ENCODE data around the gene ANKRD36C. TPM values are rescaled to one million over a fixed set of nuclear protein-coding genes. Genes with fewer than 3 reads are reported as not detected.
A peak's percentile ranks its signal among the peaks of the same experiment; 100 is the strongest.
"Not testable (repeated sequence)": the region's sequence is repeated elsewhere in the genome, so short reads cannot be mapped to it uniquely, and the experiment has no call there.

Gene ANKRD36C
- total RNA-seq, 5 donors from 2014 or later (not counting 1 experiment from before 2014, with no cell fraction given), result 60.6 to 94.8 (median 68.6) TPM

DNA sequence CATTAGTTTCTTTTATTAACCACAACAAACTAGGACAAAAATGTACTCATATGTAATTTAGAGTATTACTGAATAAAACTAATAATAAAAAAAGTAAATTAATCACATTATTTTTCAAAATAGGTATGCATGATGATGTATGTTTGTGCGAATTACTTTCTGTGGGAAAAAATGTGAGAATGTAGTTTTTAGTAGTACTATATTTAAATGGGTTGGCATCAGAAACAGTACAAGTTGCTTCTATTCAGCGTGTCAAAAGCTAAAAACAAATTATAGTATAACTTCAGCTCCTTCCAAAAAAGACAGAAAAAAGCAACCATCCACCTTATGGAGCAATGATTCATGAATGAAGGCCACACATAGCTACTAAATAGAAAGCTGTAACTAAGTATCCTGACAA lies 40.0 kb downstream of the ANKRD36C start:
- no CpG with 5 or more reads among the region's 2 CpGs for WGBS (ENCODE audit: insufficient coverage)
- POLR2A ChIA-PET; H3K4me3 ChIP-seq (ENCODE audit: control insufficient read depth in 1 of 2, extremely low read depth in 1 of 2, low read length in 1 of 2); H3K27ac ChIP-seq (ENCODE audit: low read length); H3K4me3 Mint-ChIP-seq; H3K27ac Mint-ChIP-seq; DNase-seq; H3K27me3 Mint-ChIP-seq; H3K9me3 Mint-ChIP-seq; H3K36me3 ChIP-seq (ENCODE audit: control insufficient read depth in 2 of 2, extremely low read depth in 1 of 2, insufficient read depth in 1 of 2, low read length in 1 of 2); CTCF ChIA-PET; ATAC-seq (replicated peaks in 1 of 4); H3K4me1 ChIP-seq (ENCODE audit: control insufficient read depth in 1 of 2, extremely low read depth in 1 of 2, insufficient read depth in 2 of 2, low read length in 2 of 2); H3K27me3 ChIP-seq (replicated peaks in 1 of 2; ENCODE audit: control insufficient read depth in 2 of 2, extremely low read depth in 1 of 2, insufficient read depth in 2 of 2, low read length in 1 of 2); H3K9me3 ChIP-seq; H3K4me1 Mint-ChIP-seq: not testable (repeated sequence)
- H3K36me3 Mint-ChIP-seq, result peaks cover 20% of the 10 kb centered on the region

DNA sequence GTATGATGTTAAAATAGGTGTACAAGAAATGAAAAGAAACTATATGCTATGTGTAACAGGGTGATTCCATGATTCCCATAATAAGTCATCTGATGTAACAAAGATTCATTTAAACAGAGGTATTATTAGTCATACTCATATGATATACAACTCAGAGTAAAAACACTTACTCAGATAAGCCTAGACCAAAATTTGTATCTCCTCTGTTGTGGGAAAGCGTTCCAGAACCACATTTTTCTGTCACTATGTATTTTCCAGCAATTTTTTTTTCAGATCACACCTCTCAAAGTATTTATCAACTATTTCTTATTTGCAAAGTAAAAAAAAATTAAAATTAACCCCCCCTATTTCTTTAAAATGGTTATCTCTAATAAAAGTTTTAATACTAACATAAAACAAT lies 43.6 kb downstream of the ANKRD36C start:
- H3K36me3 ChIP-seq (ENCODE audit: control insufficient read depth in 2 of 2, extremely low read depth in 1 of 2, insufficient read depth in 1 of 2, low read length in 1 of 2); H3K27me3 ChIP-seq (replicated peaks in 1 of 2; ENCODE audit: control insufficient read depth in 2 of 2, extremely low read depth in 1 of 2, insufficient read depth in 2 of 2, low read length in 1 of 2); H3K27me3 Mint-ChIP-seq; H3K4me1 Mint-ChIP-seq; H3K4me3 ChIP-seq (ENCODE audit: control insufficient read depth in 1 of 2, extremely low read depth in 1 of 2, low read length in 1 of 2); H3K9me3 Mint-ChIP-seq; ATAC-seq (replicated peaks in 1 of 4); DNase-seq; H3K4me1 ChIP-seq (ENCODE audit: control insufficient read depth in 1 of 2, extremely low read depth in 1 of 2, insufficient read depth in 2 of 2, low read length in 2 of 2); CTCF ChIA-PET; H3K9me3 ChIP-seq; H3K4me3 Mint-ChIP-seq; H3K27ac ChIP-seq (ENCODE audit: low read length); POLR2A ChIA-PET; H3K27ac Mint-ChIP-seq: not testable (repeated sequence)
- WGBS (ENCODE audit: insufficient coverage), result no CpG with 5 or more reads among the region's 1 CpG
- peaks cover 14% of the 10 kb centered on the region for H3K36me3 Mint-ChIP-seq

DNA sequence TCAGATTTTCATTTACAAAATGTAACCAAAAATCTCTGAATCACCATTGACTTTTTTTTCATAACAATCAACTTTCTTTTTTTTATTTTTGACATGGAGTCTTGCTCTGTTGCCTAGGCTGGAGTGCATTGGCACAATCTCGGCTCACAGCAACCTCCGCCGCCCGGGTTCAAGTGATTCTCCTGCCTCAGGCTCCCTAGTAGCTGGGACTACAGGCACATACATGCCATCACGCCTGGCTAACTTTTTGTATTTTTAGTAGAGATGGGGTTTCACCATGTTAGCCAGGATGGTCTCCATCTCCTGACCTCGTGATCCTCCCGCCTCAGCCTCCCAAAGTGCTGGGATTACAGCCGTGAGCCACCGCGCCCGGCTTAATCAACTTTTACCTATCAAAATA lies 51.7 kb downstream of the ANKRD36C start:
- H3K27me3 Mint-ChIP-seq; POLR2A ChIA-PET; ATAC-seq (replicated peaks in 1 of 4); H3K4me3 Mint-ChIP-seq; H3K27ac Mint-ChIP-seq; H3K9me3 ChIP-seq; H3K4me3 ChIP-seq (ENCODE audit: control insufficient read depth in 1 of 2, extremely low read depth in 1 of 2, low read length in 1 of 2); H3K4me1 Mint-ChIP-seq; H3K27ac ChIP-seq (ENCODE audit: low read length); H3K27me3 ChIP-seq (replicated peaks in 1 of 2; ENCODE audit: control insufficient read depth in 2 of 2, extremely low read depth in 1 of 2, insufficient read depth in 2 of 2, low read length in 1 of 2); CTCF ChIA-PET; H3K4me1 ChIP-seq (ENCODE audit: control insufficient read depth in 1 of 2, extremely low read depth in 1 of 2, insufficient read depth in 2 of 2, low read length in 2 of 2); H3K36me3 ChIP-seq (ENCODE audit: control insufficient read depth in 2 of 2, extremely low read depth in 1 of 2, insufficient read depth in 1 of 2, low read length in 1 of 2); H3K9me3 Mint-ChIP-seq: not testable (repeated sequence)
- peak in 1 of 35 experiments; percentile 23 for DNase-seq
- peaks cover 34% of the 10 kb centered on the region for H3K36me3 Mint-ChIP-seq
- 91% methylated on average over 10 of the region's 11 CpGs for WGBS (ENCODE audit: insufficient coverage)

DNA sequence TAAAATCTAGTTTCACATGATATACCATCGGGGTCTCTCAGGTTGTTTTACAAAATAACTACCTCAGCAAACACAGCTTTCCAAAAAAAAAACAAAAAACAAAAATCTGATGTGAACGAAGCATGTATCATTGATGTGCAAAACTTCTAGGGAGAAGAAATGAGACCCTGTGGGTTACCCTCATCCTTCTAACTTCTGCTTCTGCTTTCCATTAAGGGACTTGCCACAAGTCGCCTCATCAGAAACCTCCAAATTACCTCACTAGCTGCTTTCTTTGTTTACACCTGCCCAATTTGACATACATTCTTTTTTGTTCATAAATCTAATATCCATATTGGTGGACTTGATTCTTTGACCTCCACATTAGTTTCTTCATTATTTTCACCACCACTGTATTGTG lies 60.9 kb downstream of the ANKRD36C start:
- H3K4me3 Mint-ChIP-seq; POLR2A ChIA-PET; H3K4me3 ChIP-seq (ENCODE audit: control insufficient read depth in 1 of 2, extremely low read depth in 1 of 2, low read length in 1 of 2); CTCF ChIA-PET; H3K4me1 Mint-ChIP-seq; H3K27ac ChIP-seq (ENCODE audit: low read length); ATAC-seq (replicated peaks in 1 of 4); H3K27ac Mint-ChIP-seq; H3K9me3 ChIP-seq; DNase-seq; H3K27me3 Mint-ChIP-seq; H3K9me3 Mint-ChIP-seq; H3K27me3 ChIP-seq (replicated peaks in 1 of 2; ENCODE audit: control insufficient read depth in 2 of 2, extremely low read depth in 1 of 2, insufficient read depth in 2 of 2, low read length in 1 of 2); H3K4me1 ChIP-seq (ENCODE audit: control insufficient read depth in 1 of 2, extremely low read depth in 1 of 2, insufficient read depth in 2 of 2, low read length in 2 of 2): not testable (repeated sequence)
- peaks cover 3 to 15% of the 10 kb centered on the region in 2 donors for H3K36me3 ChIP-seq (ENCODE audit: control insufficient read depth in 2 of 2, extremely low read depth in 1 of 2, insufficient read depth in 1 of 2, low read length in 1 of 2)
- H3K36me3 Mint-ChIP-seq, result peaks cover 41% of the 10 kb centered on the region
- no CpG with 5 or more reads among the region's 3 CpGs for WGBS (ENCODE audit: insufficient coverage)

DNA sequence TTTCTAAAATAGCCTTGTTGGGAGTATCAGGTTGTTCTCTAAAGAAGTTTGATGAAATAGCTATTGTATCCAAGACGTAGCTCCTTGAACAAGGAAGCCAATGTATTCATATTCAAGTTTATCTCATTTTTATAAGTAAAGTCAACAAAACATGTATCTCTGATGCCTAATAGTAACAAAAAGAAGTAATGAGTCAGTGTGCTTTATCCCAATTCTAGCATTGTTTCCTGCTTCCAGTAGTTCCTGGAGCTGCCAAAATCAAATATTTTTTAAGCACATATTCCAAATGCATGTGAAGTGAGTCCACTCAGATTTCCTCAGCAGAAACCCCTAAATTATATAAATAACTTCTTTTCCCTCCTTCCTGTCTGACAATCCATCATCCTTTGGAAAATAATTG lies 74.6 kb downstream of the ANKRD36C start:
- ATAC-seq (replicated peaks in 1 of 4); H3K27ac ChIP-seq (ENCODE audit: low read length); H3K9me3 Mint-ChIP-seq; H3K4me1 Mint-ChIP-seq; POLR2A ChIA-PET; H3K4me3 Mint-ChIP-seq; H3K9me3 ChIP-seq; DNase-seq; H3K4me1 ChIP-seq (ENCODE audit: control insufficient read depth in 1 of 2, extremely low read depth in 1 of 2, insufficient read depth in 2 of 2, low read length in 2 of 2); H3K4me3 ChIP-seq (ENCODE audit: control insufficient read depth in 1 of 2, extremely low read depth in 1 of 2, low read length in 1 of 2); H3K27ac Mint-ChIP-seq; H3K27me3 ChIP-seq (replicated peaks in 1 of 2; ENCODE audit: control insufficient read depth in 2 of 2, extremely low read depth in 1 of 2, insufficient read depth in 2 of 2, low read length in 1 of 2); H3K27me3 Mint-ChIP-seq; CTCF ChIA-PET: not testable (repeated sequence)
- H3K36me3 ChIP-seq (ENCODE audit: control insufficient read depth in 2 of 2, extremely low read depth in 1 of 2, insufficient read depth in 1 of 2, low read length in 1 of 2), result peaks cover 0 to 16% of the 10 kb centered on the region in 2 donors
- no CpG with 5 or more reads among the region's 1 CpG for WGBS (ENCODE audit: insufficient coverage)
- peaks cover 69% of the 10 kb centered on the region for H3K36me3 Mint-ChIP-seq

DNA sequence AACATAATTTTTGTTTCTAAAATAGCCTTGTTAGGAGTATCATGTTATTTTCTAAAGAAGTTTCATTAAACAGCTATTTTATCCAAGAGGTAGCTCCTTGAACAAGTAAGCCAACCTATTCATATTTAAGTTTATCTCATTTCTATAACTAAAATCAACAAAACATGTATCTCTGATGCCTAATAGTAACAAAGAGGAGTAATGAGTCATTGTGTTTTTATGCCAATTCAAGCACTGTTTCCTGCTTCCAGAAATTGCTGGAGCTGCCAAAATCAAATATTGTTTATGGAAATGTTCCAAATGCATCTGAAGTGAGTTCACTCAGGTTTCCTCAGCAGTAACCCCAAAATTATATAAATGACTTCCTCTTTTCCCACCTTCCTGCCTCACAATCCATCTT lies 76.5 kb downstream of the ANKRD36C start:
- H3K4me1 Mint-ChIP-seq; H3K27me3 ChIP-seq (replicated peaks in 1 of 2; ENCODE audit: control insufficient read depth in 2 of 2, extremely low read depth in 1 of 2, insufficient read depth in 2 of 2, low read length in 1 of 2); DNase-seq; CTCF ChIA-PET; H3K27ac ChIP-seq (ENCODE audit: low read length); H3K27me3 Mint-ChIP-seq; ATAC-seq (replicated peaks in 1 of 4); H3K4me1 ChIP-seq (ENCODE audit: control insufficient read depth in 1 of 2, extremely low read depth in 1 of 2, insufficient read depth in 2 of 2, low read length in 2 of 2); POLR2A ChIA-PET; H3K9me3 Mint-ChIP-seq; H3K27ac Mint-ChIP-seq; H3K4me3 ChIP-seq (ENCODE audit: control insufficient read depth in 1 of 2, extremely low read depth in 1 of 2, low read length in 1 of 2); H3K9me3 ChIP-seq; H3K4me3 Mint-ChIP-seq: not testable (repeated sequence)
- peaks cover 0 to 20% of the 10 kb centered on the region in 2 donors for H3K36me3 ChIP-seq (ENCODE audit: control insufficient read depth in 2 of 2, extremely low read depth in 1 of 2, insufficient read depth in 1 of 2, low read length in 1 of 2)
- H3K36me3 Mint-ChIP-seq, result peaks cover 74% of the 10 kb centered on the region

DNA sequence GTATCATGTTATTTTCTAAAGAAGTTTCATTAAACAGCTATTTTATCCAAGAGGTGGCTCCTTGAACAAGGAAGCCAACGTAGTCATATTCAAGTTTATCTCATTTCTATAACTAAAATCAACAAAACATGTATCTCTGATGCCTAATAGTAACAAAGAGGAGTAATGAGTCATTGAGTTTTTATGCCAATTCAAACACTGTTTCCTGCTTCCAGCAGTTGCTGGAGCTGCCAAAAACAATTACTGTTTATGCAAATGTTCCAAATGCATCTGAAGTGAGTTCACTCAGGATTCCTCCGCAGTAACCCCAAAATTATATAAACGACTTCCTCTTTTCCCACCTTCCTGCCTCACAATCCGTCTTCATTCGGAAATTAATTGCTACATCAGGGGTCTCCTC lies 80.2 kb downstream of the ANKRD36C start:
- H3K27me3 ChIP-seq (replicated peaks in 1 of 2; ENCODE audit: control insufficient read depth in 2 of 2, extremely low read depth in 1 of 2, insufficient read depth in 2 of 2, low read length in 1 of 2); H3K27ac ChIP-seq (ENCODE audit: low read length); ATAC-seq (replicated peaks in 1 of 4); POLR2A ChIA-PET; H3K4me3 Mint-ChIP-seq; H3K4me1 ChIP-seq (ENCODE audit: control insufficient read depth in 1 of 2, extremely low read depth in 1 of 2, insufficient read depth in 2 of 2, low read length in 2 of 2); H3K9me3 ChIP-seq; H3K27me3 Mint-ChIP-seq; H3K4me3 ChIP-seq (ENCODE audit: control insufficient read depth in 1 of 2, extremely low read depth in 1 of 2, low read length in 1 of 2); DNase-seq; H3K27ac Mint-ChIP-seq; CTCF ChIA-PET; H3K4me1 Mint-ChIP-seq; H3K9me3 Mint-ChIP-seq: not testable (repeated sequence)
- WGBS (ENCODE audit: insufficient coverage), result no CpG with 5 or more reads among the region's 5 CpGs
- peaks cover 0 to 13% of the 10 kb centered on the region in 2 donors for H3K36me3 ChIP-seq (ENCODE audit: control insufficient read depth in 2 of 2, extremely low read depth in 1 of 2, insufficient read depth in 1 of 2, low read length in 1 of 2)
- H3K36me3 Mint-ChIP-seq, result peaks cover 53% of the 10 kb centered on the region
